WTC11 (cell line): ENCODE results near the gene NNT. TPM values are rescaled to one million over a fixed set of nuclear protein-coding genes. Genes with fewer than 3 reads are reported as not detected.
A peak's percentile ranks its signal among the peaks of the same experiment; 100 is the strongest.

Experiments used
- ATAC-seq: fragments of 200-7000 bp; cut with Tn5 transposase; 2 replicates; pipeline ENCODE4 v1.10.0; 2021; ENCODE audit warnings: mild to moderate bottlenecking, moderate library complexity
- CTCF ChIA-PET: fragments of 300-600 bp; sonication (Branson Sonifier 250); formaldehyde crosslinking; loops from one replicate; lab custom pipeline; 2021; ENCODE audit warnings: antibody characterized with exemption; lab: Charles Lee
- POLR2A ChIA-PET: fragments of 350-600 bp; sonication (Branson Sonifier 250); formaldehyde crosslinking; loops from one replicate; lab custom pipeline; 2021; ENCODE audit warnings: antibody characterized with exemption; lab: Charles Lee
- DNase-seq: peaks from one replicate; pipeline ENCODE4 v3.0.0; 2021; ENCODE audit warnings: low spot score
- H3K27ac Mint-ChIP-seq: 2 replicates; pipeline ENCODE4 v1.8.0; 2021; ENCODE audit warnings: mixed read lengths
- H3K27me3 Mint-ChIP-seq: 2 replicates; pipeline ENCODE4 v1.8.0; 2021; ENCODE audit warnings: low read depth, mild to moderate bottlenecking, moderate library complexity, mixed read lengths
- H3K36me3 Mint-ChIP-seq: 2 replicates; pipeline ENCODE4 v1.8.0; 2021; ENCODE audit warnings: mixed read lengths
- H3K4me1 Mint-ChIP-seq: 2 replicates; pipeline ENCODE4 v1.8.0; 2022; ENCODE audit warnings: mixed read lengths
- H3K4me3 Mint-ChIP-seq: 2 replicates; pipeline ENCODE4 v1.8.0; 2021; ENCODE audit warnings: mild to moderate bottlenecking, moderate library complexity, mixed read lengths
- H3K9me3 Mint-ChIP-seq: 2 replicates; pipeline ENCODE4 v1.8.0; 2021; ENCODE audit warnings: mixed read lengths
- ATF6 ChIP-seq: sonication (generic); formaldehyde crosslinking; IDR thresholded peaks from 2 replicates; pipeline ENCODE4 v1.8.1; 2023; ENCODE audit warnings: mild to moderate bottlenecking, missing genetic modification reagents
- CBFB ChIP-seq: sonication (generic); formaldehyde crosslinking; IDR thresholded peaks from 2 replicates; pipeline ENCODE4 v1.8.1; 2022; ENCODE audit warnings: mild to moderate bottlenecking, low read depth, missing genetic modification reagents
- E2F1 ChIP-seq: sonication (generic); formaldehyde crosslinking; IDR thresholded peaks from 2 replicates; pipeline ENCODE4 v1.8.0; 2022; ENCODE audit warnings: mild to moderate bottlenecking, missing genetic modification reagents
- ESRRA ChIP-seq: sonication (generic); formaldehyde crosslinking; IDR thresholded peaks from 2 replicates; pipeline ENCODE4 v1.8.1; 2022; ENCODE audit warnings: mild to moderate bottlenecking, missing genetic modification reagents, borderline replicate concordance
- FOXP1 ChIP-seq: sonication (generic); formaldehyde crosslinking; IDR thresholded peaks from 2 replicates; pipeline ENCODE4 v1.8.0; 2022; ENCODE audit warnings: missing genetic modification reagents, mild to moderate bottlenecking, moderate library complexity, borderline replicate concordance
- FOXP4 ChIP-seq: sonication (generic); formaldehyde crosslinking; IDR thresholded peaks from 2 replicates; pipeline ENCODE4 v1.8.0; 2022; ENCODE audit warnings: mild to moderate bottlenecking, missing genetic modification reagents
- GTF2I ChIP-seq: fragments of 250-450 bp; sonication (Bioruptor Pico); conservative IDR thresholded peaks from 2 replicates; pipeline ENCODE4 v1.4.0; 2021; ENCODE audit warnings: mild to moderate bottlenecking
- HMGXB4 ChIP-seq: sonication (generic); formaldehyde crosslinking; IDR thresholded peaks from 2 replicates; pipeline ENCODE4 v1.8.1; 2023; ENCODE audit warnings: mild to moderate bottlenecking, moderate library complexity, missing genetic modification reagents
- IRF1 ChIP-seq: sonication (generic); formaldehyde crosslinking; IDR thresholded peaks from 2 replicates; pipeline ENCODE4 v1.8.0; 2023; ENCODE audit warnings: missing genetic modification reagents
- MAX ChIP-seq: sonication (generic); formaldehyde crosslinking; IDR thresholded peaks from 2 replicates; pipeline ENCODE4 v1.8.0; 2022; ENCODE audit warnings: mild to moderate bottlenecking, missing genetic modification reagents
- MLX ChIP-seq: sonication (generic); formaldehyde crosslinking; IDR thresholded peaks from 2 replicates; pipeline ENCODE4 v1.8.1; 2023; ENCODE audit warnings: mild to moderate bottlenecking, missing genetic modification reagents, moderate library complexity
- MXD4 ChIP-seq: fragments of 250-450 bp; sonication (Bioruptor Pico); IDR thresholded peaks from 2 replicates; pipeline ENCODE4 v1.8.0; 2021; ENCODE audit warnings: mild to moderate bottlenecking, moderate library complexity, borderline replicate concordance
- NFE2L1 ChIP-seq: sonication (generic); formaldehyde crosslinking; IDR thresholded peaks from 2 replicates; pipeline ENCODE4 v1.8.1; 2023; ENCODE audit warnings: missing genetic modification reagents
- OVOL2 ChIP-seq: fragments of 250-450 bp; sonication (Bioruptor Pico); IDR thresholded peaks from 2 replicates; pipeline ENCODE4 v1.9.0; 2021; ENCODE audit warnings: mild to moderate bottlenecking, borderline replicate concordance
- RELA ChIP-seq: sonication (generic); formaldehyde crosslinking; IDR thresholded peaks from 2 replicates; pipeline ENCODE4 v1.8.1; 2022; ENCODE audit warnings: missing genetic modification reagents, mild to moderate bottlenecking, borderline replicate concordance
- SOX15 ChIP-seq: fragments of 250-450 bp; sonication (Bioruptor Pico); IDR thresholded peaks from 2 replicates; pipeline ENCODE4 v1.9.0; 2021; ENCODE audit warnings: mild to moderate bottlenecking
- SP1 ChIP-seq: sonication (generic); formaldehyde crosslinking; conservative IDR thresholded peaks from 2 replicates; pipeline ENCODE4 v1.8.1; 2022; ENCODE audit warnings: missing genetic modification reagents
- TEAD1 ChIP-seq: sonication (generic); formaldehyde crosslinking; IDR thresholded peaks from 2 replicates; pipeline ENCODE4 v1.8.0; 2022; ENCODE audit warnings: mild to moderate bottlenecking, missing genetic modification reagents
- USF2 ChIP-seq: sonication (generic); formaldehyde crosslinking; IDR thresholded peaks from 2 replicates; pipeline ENCODE4 v1.8.1; 2023; ENCODE audit warnings: mild to moderate bottlenecking, missing genetic modification reagents, moderate library complexity
- ZNF317 ChIP-seq: sonication (generic); formaldehyde crosslinking; IDR thresholded peaks from 2 replicates; pipeline ENCODE4 v1.8.1; 2023; ENCODE audit warnings: low read depth, mild to moderate bottlenecking, moderate library complexity, missing genetic modification reagents, borderline replicate concordance
- ZNF396 ChIP-seq: fragments of 250-450 bp; sonication (Bioruptor Pico); IDR thresholded peaks from 2 replicates; pipeline ENCODE4 v1.8.0; 2021; ENCODE audit warnings: mild to moderate bottlenecking, moderate library complexity, borderline replicate concordance
- ZNF532 ChIP-seq: fragments of 250-450 bp; sonication (Bioruptor Pico); IDR thresholded peaks from 2 replicates; pipeline ENCODE4 v1.9.0; 2021; ENCODE audit warnings: mild to moderate bottlenecking, borderline replicate concordance
- total RNA-seq: library from RNA; stranded (reverse); gene quantifications from 3 replicates; pipeline ENCODE4 v1.2.3, GENCODE V29; 2021

The NNT gene
- total RNA-seq, 1 experiment from 2014 or later, result 37.6 TPM

GRCh38 chr5:43555895-43556606 is 46.9 kb upstream of the NNT start:
- Mint-ChIP-seq H3K27me3 (no peaks in the 10 kb centered on the region), H3K36me3 (peaks cover 7% of the 10 kb centered on the region; the same call in 1 of the 2 replicates), H3K9me3 (no peaks in the 10 kb centered on the region), H3K4me1 (peaks cover 19% of the 10 kb centered on the region), H3K4me3 (no peak overlapping the region; the same call in 1 of the 2 replicates), H3K27ac (peak overlapping the region; percentile 90)
- peak; percentile 54 for ATAC-seq
- POLR2A ChIA-PET, result interaction anchor here (1.6 kb wide), 1 partner anchor 47 kb away, joined by 6 read pairs; the partner anchor contains the start of gene NNT
- DNase-seq, result peak; percentile 65
- CTCF ChIA-PET, result interaction anchor here (0.8 to 1.3 kb wide), 2 partner anchors 72 to 75 kb away, joined by 3 read pairs; partner anchors contain the start of gene TMEM267
- TF ChIP-seq ZNF317 (CRISPR knock-in tag) (peak; percentile 19; the same call in 1 of the 2 replicates), E2F1 (peak; percentile 62; the same call in 1 of the 2 replicates), MLX (CRISPR knock-in tag) (no peak), SP1 (no peak), RELA (CRISPR knock-in tag) (0 out of 2 replicates have a peak, but pooled peaks have one; percentile 17), OVOL2 (no peak), CBFB (CRISPR knock-in tag) (no peak), HMGXB4 (CRISPR knock-in tag) (no peak), TEAD1 (CRISPR knock-in tag) (no peak), MXD4 (CRISPR knock-in tag) (no peak), ESRRA (peak; percentile 84; the same call in 1 of the 2 replicates), NFE2L1 (no peak), SOX15 (CRISPR knock-in tag) (no peak), USF2 (0 out of 2 replicates have a peak, but pooled peaks have one; percentile 50), ZNF396 (CRISPR knock-in tag) (no peak), GTF2I (CRISPR knock-in tag) (no peak), ZNF532 (0 out of 2 replicates have a peak, but pooled peaks have one; percentile 25), IRF1 (CRISPR knock-in tag) (no peak), ATF6 (CRISPR knock-in tag) (no peak), MAX (CRISPR knock-in tag) (peak; percentile 11; the same call in 1 of the 2 replicates), FOXP4 (CRISPR knock-in tag) (0 out of 2 replicates have a peak, but pooled peaks have one; percentile 9), FOXP1 (CRISPR knock-in tag) (peak; percentile 54; the same call in 1 of the 2 replicates)
